B cell (primary cell): ENCODE results near the gene NRDC.

Source experiments
- CTCF ChIP-seq: fragments of 200-600 bp; IDR thresholded peaks from one replicate; pipeline ENCODE4 v1.8.0; 2022; ENCODE audit warnings: antibody characterized with exemption, mild to moderate bottlenecking
- EZH2 ChIP-seq: IDR thresholded peaks from 2 replicates; pipeline ENCODE4 v1.6.1; 2012; ENCODE audit warnings: borderline replicate concordance, low read depth, mild to moderate bottlenecking, moderate library complexity, low read length; ENCODE audit not compliant: insufficient read depth, poor library complexity, severe bottlenecking

GRCh38 chr1:51847294-51847920, 31.1 kb downstream of the NRDC start:
- TF ChIP-seq EZH2 (no peak), CTCF (no peak)
